HepG2 (cell line): ENCODE results near the gene CKLF. TPM values are rescaled to one million over a fixed set of nuclear protein-coding genes. Genes with fewer than 3 reads are reported as not detected.

ENCODE experiments used
- AGO1 ChIP-seq: fragments of 200-400 bp; formaldehyde crosslinking; IDR thresholded peaks from 2 replicates; pipeline ENCODE4 v1.6.1; 2017; ENCODE audit warnings: mild to moderate bottlenecking, low read depth, low read length, moderate library complexity; ENCODE audit not compliant: poor library complexity, severe bottlenecking
- BHLHE40 ChIP-seq: IDR thresholded peaks from 2 replicates; pipeline ENCODE4 v1.6.1; 2011; ENCODE audit warnings: low read length, improper control_type of control experiment
- CBX1 ChIP-seq: IDR thresholded peaks from one replicate; pipeline ENCODE4 v1.6.1; 2016; ENCODE audit warnings: antibody characterized with exemption, low read depth
- CENPT ChIP-seq: sonication (generic); formaldehyde crosslinking; IDR thresholded peaks from 2 replicates; pipeline ENCODE4 v1.8.0; 2022; ENCODE audit warnings: low read depth, mild to moderate bottlenecking, moderate library complexity, missing genetic modification reagents
- EP300 ChIP-seq, 3 experiments: sonication (generic) in 1 of 3; formaldehyde crosslinking in 1 of 3; IDR thresholded peaks; 2 replicates each; pipeline versions ENCODE4 v1.5.1 to v1.6.1; 2011 to 2020; ENCODE audit warnings: low read depth in 2 of 3, low read length in 2 of 3, borderline replicate concordance in 1 of 3, improper control_type of control experiment in 1 of 3, mild to moderate bottlenecking in 1 of 3, missing genetic modification reagents in 1 of 3, moderate library complexity in 1 of 3
- HNF4A ChIP-seq: sonication (generic); formaldehyde crosslinking; IDR thresholded peaks from 2 replicates; pipeline ENCODE4 v1.4.0; 2020; ENCODE audit warnings: missing genetic modification reagents
- RCOR2 ChIP-seq: IDR thresholded peaks from 2 replicates; pipeline ENCODE4 v1.6.1; 2016; ENCODE audit warnings: missing biosample characterization, missing genetic modification reagents
- RXRA ChIP-seq: sonication (generic); formaldehyde crosslinking; IDR thresholded peaks from 2 replicates; pipeline ENCODE4 v1.5.1; 2020; ENCODE audit warnings: missing genetic modification reagents
- SAP130 ChIP-seq: IDR thresholded peaks from 2 replicates; pipeline ENCODE4 v1.6.1; 2016; ENCODE audit warnings: low read depth
- SOX13 ChIP-seq, 3 experiments: fragments of 450-650 bp in 1 of 3; sonication (generic) in 1 of 3; formaldehyde crosslinking in 1 of 3; IDR thresholded peaks in 2 of 3; conservative IDR thresholded peaks in 1 of 3; 2 replicates each; pipeline versions ENCODE4 v1.5.0 to v1.6.1; 2016 to 2020; ENCODE audit warnings: antibody characterized with exemption in 1 of 3, mild to moderate bottlenecking in 1 of 3, missing compliant biosample characterization in 1 of 3, missing genetic modification reagents in 1 of 3, moderate library complexity in 1 of 3
- TOPORS ChIP-seq: sonication (generic); formaldehyde crosslinking; IDR thresholded peaks from 2 replicates; pipeline ENCODE4 v1.8.0; 2023; ENCODE audit warnings: mild to moderate bottlenecking, missing genetic modification reagents
- ZBTB7B ChIP-seq: sonication (generic); formaldehyde crosslinking; IDR thresholded peaks from 2 replicates; pipeline ENCODE4 v1.4.0; 2020; ENCODE audit warnings: missing genetic modification reagents
- ZC3H13 ChIP-seq: sonication (generic); formaldehyde crosslinking; IDR thresholded peaks from 2 replicates; pipeline ENCODE4 v1.8.1; 2023; ENCODE audit warnings: mild to moderate bottlenecking, missing genetic modification reagents, moderate library complexity
- ZKSCAN8 ChIP-seq: IDR thresholded peaks from 2 replicates; pipeline ENCODE4 v1.6.1; 2016; ENCODE audit warnings: borderline replicate concordance, missing genetic modification reagents, missing compliant biosample characterization
- ZNF572 ChIP-seq: sonication (generic); formaldehyde crosslinking; IDR thresholded peaks from 2 replicates; pipeline ENCODE4 v1.5.1; 2020; ENCODE audit warnings: mild to moderate bottlenecking, missing genetic modification reagents
- ZNF616 ChIP-seq: sonication (generic); formaldehyde crosslinking; IDR thresholded peaks from 2 replicates; pipeline ENCODE4 v1.5.0; 2020; ENCODE audit warnings: low read depth, mild to moderate bottlenecking, missing genetic modification reagents
- ZNF629 ChIP-seq: sonication (generic); formaldehyde crosslinking; conservative IDR thresholded peaks from 2 replicates; pipeline ENCODE4 v1.5.0; 2020; ENCODE audit warnings: missing genetic modification reagents
- ZNF672 ChIP-seq: sonication (generic); formaldehyde crosslinking; IDR thresholded peaks from 2 replicates; pipeline ENCODE4 v1.8.1; 2022; ENCODE audit warnings: missing genetic modification reagents
- ZNF781 ChIP-seq: sonication (generic); formaldehyde crosslinking; IDR thresholded peaks from 2 replicates; pipeline ENCODE4 v1.5.1; 2020; ENCODE audit warnings: borderline replicate concordance, mild to moderate bottlenecking, missing genetic modification reagents; ENCODE audit errors: not compliant biosample characterization
- ZSCAN21 ChIP-seq: sonication (generic); formaldehyde crosslinking; IDR thresholded peaks from 2 replicates; pipeline ENCODE4 v1.8.0; 2022; ENCODE audit warnings: mild to moderate bottlenecking, missing genetic modification reagents, moderate library complexity, borderline replicate concordance
- polyA plus RNA-seq, 8 experiments: library from polyadenylated mRNA; depleted of rRNA in 3 of 8; stranded (reverse) in 7 of 8; unstranded in 1 of 8; fragments of >200 nt; fragmentation: Illumina TruSeq in 4 of 8; extraction: Trizol in 4 of 8; gene quantifications; 2 replicates each; pipeline versions ENCODE4 v1.2.1 to v1.2.3, GENCODE V29; 2011 to 2016; ENCODE audit warnings: low read depth in 4 of 8, missing spikeins in 1 of 8, mixed read lengths in 1 of 8; ENCODE audit not compliant: insufficient read depth in 1 of 8
- total RNA-seq, 5 experiments: library from RNA; depleted of rRNA; stranded (reverse); fragments of >200 nt; fragmentation: Illumina TruSeq; extraction: Trizol; gene quantifications; 2 replicates each; pipeline ENCODE4 v1.2.3, GENCODE V29; 2016; ENCODE audit warnings: low read depth in 1 of 5
- TF ChIP-seq, protein P1 (sequence below): IDR thresholded peaks from 2 replicates; pipeline ENCODE4 v1.6.1; 2018; ENCODE audit warnings: missing genetic modification reagents
- TF ChIP-seq, protein P2 (sequence below): sonication (generic); formaldehyde crosslinking; IDR thresholded peaks from 2 replicates; pipeline ENCODE4 v1.4.0; 2020; ENCODE audit warnings: mild to moderate bottlenecking, low read depth, missing genetic modification reagents
- TF ChIP-seq, protein P3 (sequence below): sonication (generic); formaldehyde crosslinking; IDR thresholded peaks from 2 replicates; pipeline ENCODE4 v1.4.0; 2020; ENCODE audit warnings: mild to moderate bottlenecking, missing genetic modification reagents
- TF ChIP-seq, protein P4 (sequence below): sonication (generic); formaldehyde crosslinking; IDR thresholded peaks from 2 replicates; pipeline ENCODE4 v1.4.0; 2020; ENCODE audit warnings: mild to moderate bottlenecking, missing genetic modification reagents

Gene CKLF
- total and polyA plus RNA-seq, 2 of the 13 experiments (the other 11 are each of a cell fraction or from before 2014, with no cell fraction given): 120 to 167 TPM

DNA sequence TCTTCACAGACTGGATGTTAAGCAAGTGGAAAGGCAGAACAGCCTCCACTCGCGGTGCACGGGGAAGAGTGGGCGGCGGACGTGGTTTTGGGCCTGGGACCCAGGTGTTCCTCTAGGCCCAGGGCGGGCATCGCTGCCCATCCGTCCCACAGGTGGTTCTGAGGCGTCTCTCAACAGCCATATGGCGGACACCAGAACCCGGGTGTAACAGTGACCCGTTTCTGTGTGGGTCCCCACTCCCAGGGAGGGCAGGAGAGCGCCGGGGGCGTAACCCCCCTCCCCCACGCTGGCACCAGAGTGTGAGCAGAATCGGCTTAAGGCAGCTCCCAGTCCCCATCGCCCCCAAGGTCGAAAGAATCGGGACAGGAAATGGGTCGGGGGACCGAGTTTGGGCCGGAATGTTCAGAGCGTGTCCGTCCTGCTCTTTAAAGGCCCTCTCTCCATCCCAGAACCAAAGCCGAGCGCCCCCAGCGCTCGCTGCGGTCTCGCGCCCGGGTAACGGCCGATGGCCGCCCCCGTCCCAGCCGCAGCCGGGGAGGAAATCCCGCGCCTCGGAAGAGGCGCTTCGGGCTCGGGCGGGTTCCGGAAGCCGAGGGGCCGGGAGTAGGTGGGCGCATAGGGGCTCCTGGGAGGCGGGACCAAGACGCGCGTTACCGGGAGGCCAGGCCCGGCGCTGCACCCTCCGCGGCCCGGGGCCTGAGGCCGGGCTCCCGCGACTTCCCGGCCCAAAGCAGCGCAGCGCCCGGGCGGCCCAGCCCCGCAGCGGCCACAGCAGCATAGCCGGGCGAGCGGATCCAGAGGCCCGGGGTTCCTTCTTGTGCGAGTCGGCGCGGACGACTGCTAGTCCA, 2.9 kb upstream of the CKLF start, which contains the start of gene TK2 (continued):
- TF ChIP-seq, protein P1, sequence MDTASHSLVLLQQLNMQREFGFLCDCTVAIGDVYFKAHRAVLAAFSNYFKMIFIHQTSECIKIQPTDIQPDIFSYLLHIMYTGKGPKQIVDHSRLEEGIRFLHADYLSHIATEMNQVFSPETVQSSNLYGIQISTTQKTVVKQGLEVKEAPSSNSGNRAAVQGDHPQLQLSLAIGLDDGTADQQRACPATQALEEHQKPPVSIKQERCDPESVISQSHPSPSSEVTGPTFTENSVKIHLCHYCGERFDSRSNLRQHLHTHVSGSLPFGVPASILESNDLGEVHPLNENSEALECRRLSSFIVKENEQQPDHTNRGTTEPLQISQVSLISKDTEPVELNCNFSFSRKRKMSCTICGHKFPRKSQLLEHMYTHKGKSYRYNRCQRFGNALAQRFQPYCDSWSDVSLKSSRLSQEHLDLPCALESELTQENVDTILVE (CRISPR knock-in tag): peak; percentile 20; the same call in 1 of the 2 replicates
- no peak for TF ChIP-seq HNF4A
- TF ChIP-seq CENPT: peak; percentile 61; the same call in 1 of the 2 replicates
- peak; percentile 79; the same call in 1 of the 2 replicates for TF ChIP-seq ZBTB7B
- TF ChIP-seq, protein P2, sequence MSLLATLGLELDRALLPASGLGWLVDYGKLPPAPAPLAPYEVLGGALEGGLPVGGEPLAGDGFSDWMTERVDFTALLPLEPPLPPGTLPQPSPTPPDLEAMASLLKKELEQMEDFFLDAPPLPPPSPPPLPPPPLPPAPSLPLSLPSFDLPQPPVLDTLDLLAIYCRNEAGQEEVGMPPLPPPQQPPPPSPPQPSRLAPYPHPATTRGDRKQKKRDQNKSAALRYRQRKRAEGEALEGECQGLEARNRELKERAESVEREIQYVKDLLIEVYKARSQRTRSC (CRISPR knock-in tag): no peak
- TF ChIP-seq BHLHE40: no peak
- peak; percentile 68; the same call in 1 of the 2 replicates for TF ChIP-seq ZC3H13 (CRISPR knock-in tag)
- TF ChIP-seq, protein P3, sequence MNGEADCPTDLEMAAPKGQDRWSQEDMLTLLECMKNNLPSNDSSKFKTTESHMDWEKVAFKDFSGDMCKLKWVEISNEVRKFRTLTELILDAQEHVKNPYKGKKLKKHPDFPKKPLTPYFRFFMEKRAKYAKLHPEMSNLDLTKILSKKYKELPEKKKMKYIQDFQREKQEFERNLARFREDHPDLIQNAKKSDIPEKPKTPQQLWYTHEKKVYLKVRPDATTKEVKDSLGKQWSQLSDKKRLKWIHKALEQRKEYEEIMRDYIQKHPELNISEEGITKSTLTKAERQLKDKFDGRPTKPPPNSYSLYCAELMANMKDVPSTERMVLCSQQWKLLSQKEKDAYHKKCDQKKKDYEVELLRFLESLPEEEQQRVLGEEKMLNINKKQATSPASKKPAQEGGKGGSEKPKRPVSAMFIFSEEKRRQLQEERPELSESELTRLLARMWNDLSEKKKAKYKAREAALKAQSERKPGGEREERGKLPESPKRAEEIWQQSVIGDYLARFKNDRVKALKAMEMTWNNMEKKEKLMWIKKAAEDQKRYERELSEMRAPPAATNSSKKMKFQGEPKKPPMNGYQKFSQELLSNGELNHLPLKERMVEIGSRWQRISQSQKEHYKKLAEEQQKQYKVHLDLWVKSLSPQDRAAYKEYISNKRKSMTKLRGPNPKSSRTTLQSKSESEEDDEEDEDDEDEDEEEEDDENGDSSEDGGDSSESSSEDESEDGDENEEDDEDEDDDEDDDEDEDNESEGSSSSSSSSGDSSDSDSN: peak; percentile 98
- TF ChIP-seq CBX1: no peak
- TF ChIP-seq ZNF672 (CRISPR knock-in tag): no peak
- TF ChIP-seq ZNF781: peak; percentile 29
- TF ChIP-seq AGO1: peak; percentile 81
- peak; percentile 62; the same call in 1 of the 2 replicates for TF ChIP-seq RXRA (CRISPR knock-in tag)
- TF ChIP-seq SAP130 (CRISPR knock-in tag): peak; percentile 78
- peak in 1 of 2 experiments; percentile 34; a peak in 1 of 4 replicates for TF ChIP-seq EP300 (IDR thresholded peaks at IDR 0.05; ENCODE audit: low read depth in 2 of 2, low read length in 2 of 2)
- no peak for TF ChIP-seq EP300 (CRISPR knock-in tag; IDR thresholded peaks at IDR 0.05; ENCODE audit: borderline replicate concordance)
- peak; percentile 72; the same call in 1 of the 2 replicates for TF ChIP-seq ZNF616 (CRISPR knock-in tag)
- no peak for TF ChIP-seq TOPORS (CRISPR knock-in tag)
- TF ChIP-seq ZKSCAN8: no peak
- no peak for TF ChIP-seq ZNF629 (CRISPR knock-in tag)
- TF ChIP-seq, protein P4, sequence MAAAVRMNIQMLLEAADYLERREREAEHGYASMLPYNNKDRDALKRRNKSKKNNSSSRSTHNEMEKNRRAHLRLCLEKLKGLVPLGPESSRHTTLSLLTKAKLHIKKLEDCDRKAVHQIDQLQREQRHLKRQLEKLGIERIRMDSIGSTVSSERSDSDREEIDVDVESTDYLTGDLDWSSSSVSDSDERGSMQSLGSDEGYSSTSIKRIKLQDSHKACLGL: peak; percentile 75; the same call in 1 of the 2 replicates
- TF ChIP-seq RCOR2 (CRISPR knock-in tag): no peak
- TF ChIP-seq ZSCAN21 (CRISPR knock-in tag): peak; percentile 91
- TF ChIP-seq SOX13 (IDR thresholded peaks at IDR 0.05): no peak
- no peak; a peak in 1 of 4 replicates for TF ChIP-seq SOX13 (CRISPR knock-in tag; conservative IDR thresholded peaks at IDR 0.05 in 1 of 2, IDR thresholded peaks at IDR 0.05 in 1 of 2)
- TF ChIP-seq ZNF572 (CRISPR knock-in tag): 0 out of 2 replicates have a peak, but pooled peaks have one; percentile 78
